ENCODE data around the gene LRRC18. TPM values are rescaled to one million over a fixed set of nuclear protein-coding genes. Genes with fewer than 3 reads are reported as not detected.

LRRC18 gene
- total and polyA plus RNA-seq, 2 donors (not counting 1 experiment from before 2014, with no cell fraction given): not detected

DNA sequence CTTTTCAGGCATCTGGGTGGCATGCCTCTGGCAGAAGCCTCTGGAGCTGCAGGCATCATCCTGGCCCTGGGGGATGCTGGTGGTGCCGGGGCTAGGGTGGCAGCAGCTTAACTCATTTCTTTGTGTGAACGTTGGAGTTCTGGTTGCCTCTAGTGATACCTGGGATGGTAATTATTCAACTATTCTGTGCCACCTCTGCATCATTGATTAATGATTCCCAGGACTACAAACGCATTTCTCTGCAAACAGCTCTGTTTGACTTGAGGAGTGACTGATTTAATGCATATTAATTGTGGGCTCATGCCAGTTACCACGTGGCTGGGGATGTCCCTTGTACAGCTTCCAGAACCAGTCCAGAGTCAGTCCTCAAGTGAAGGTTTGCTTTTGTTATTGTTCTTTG is 55.9 kb downstream of the LRRC18 start:
- peaks cover 0 to 6% (median 0%) of the 10 kb centered on the region in 3 donors for H3K9me3 ChIP-seq (ENCODE audit: control extremely low read depth in 1 of 3, control insufficient read depth in 2 of 3, insufficient read depth in 1 of 3, low read length in 2 of 3)
- Mint-ChIP-seq H3K4me1 (peaks cover 3% of the 10 kb centered on the region), H3K27ac (no peak overlapping the region), H3K27me3 (no peaks in the 10 kb centered on the region), H3K9me3 (ENCODE audit: insufficient read depth) (no peaks in the 10 kb centered on the region), H3K4me3 (no peak overlapping the region)
- H3K27ac ChIP-seq (ENCODE audit: low read length in 2 of 2): no peak overlapping the region
- H3K36me3 ChIP-seq (replicated peaks in 1 of 2; ENCODE audit: control extremely low read depth in 1 of 2, control insufficient read depth in 1 of 2, extremely low read depth in 1 of 2, insufficient read depth in 2 of 2, low read length in 1 of 2): peaks cover 1 to 84% of the 10 kb centered on the region in 2 experiments
- H4K20me1 ChIP-seq (ENCODE audit: control insufficient read depth, insufficient read depth, low read length, poor library complexity, severe bottlenecking): peaks cover 13% of the 10 kb centered on the region
- ChIA-PET POLR2A (no interaction called here), CTCF (interaction anchor here (0.9 kb wide), 1 partner anchor 227 kb away, joined by 3 read pairs; no protein-coding TSS in a partner anchor)
- no peaks in the 10 kb centered on the region for H3K27me3 ChIP-seq (replicated peaks in 1 of 4; ENCODE audit: control extremely low read depth in 1 of 4, control insufficient read depth in 3 of 4, insufficient read depth in 4 of 4, low read length in 3 of 4)
- no peak overlapping the region for H3K4me2 ChIP-seq (replicated peaks; ENCODE audit: low read depth, low read length, poor library complexity, severe bottlenecking)
- H3K4me3 ChIP-seq (ENCODE audit: control extremely low read depth in 1 of 5, extremely low read depth in 1 of 5, insufficient read depth in 1 of 5, low read depth in 2 of 5, low read length in 4 of 5): no peak overlapping the region
- no peaks in the 10 kb centered on the region for H3K4me1 ChIP-seq (ENCODE audit: control insufficient read depth in 2 of 2, insufficient read depth in 2 of 2, low read length in 2 of 2)
- TF ChIP-seq, protein P1, sequence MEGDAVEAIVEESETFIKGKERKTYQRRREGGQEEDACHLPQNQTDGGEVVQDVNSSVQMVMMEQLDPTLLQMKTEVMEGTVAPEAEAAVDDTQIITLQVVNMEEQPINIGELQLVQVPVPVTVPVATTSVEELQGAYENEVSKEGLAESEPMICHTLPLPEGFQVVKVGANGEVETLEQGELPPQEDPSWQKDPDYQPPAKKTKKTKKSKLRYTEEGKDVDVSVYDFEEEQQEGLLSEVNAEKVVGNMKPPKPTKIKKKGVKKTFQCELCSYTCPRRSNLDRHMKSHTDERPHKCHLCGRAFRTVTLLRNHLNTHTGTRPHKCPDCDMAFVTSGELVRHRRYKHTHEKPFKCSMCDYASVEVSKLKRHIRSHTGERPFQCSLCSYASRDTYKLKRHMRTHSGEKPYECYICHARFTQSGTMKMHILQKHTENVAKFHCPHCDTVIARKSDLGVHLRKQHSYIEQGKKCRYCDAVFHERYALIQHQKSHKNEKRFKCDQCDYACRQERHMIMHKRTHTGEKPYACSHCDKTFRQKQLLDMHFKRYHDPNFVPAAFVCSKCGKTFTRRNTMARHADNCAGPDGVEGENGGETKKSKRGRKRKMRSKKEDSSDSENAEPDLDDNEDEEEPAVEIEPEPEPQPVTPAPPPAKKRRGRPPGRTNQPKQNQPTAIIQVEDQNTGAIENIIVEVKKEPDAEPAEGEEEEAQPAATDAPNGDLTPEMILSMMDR (IDR thresholded peaks at IDR 0.05): no peak
- TF ChIP-seq EZH2 (IDR thresholded peaks at IDR 0.05; ENCODE audit: borderline replicate concordance, insufficient read depth, low read depth, low read length, poor library complexity, severe bottlenecking): no peak
- ATAC-seq (ENCODE audit: low read depth) (no peak), DNase-seq (no peak)
- H3K79me2 ChIP-seq (ENCODE audit: control insufficient read depth, insufficient read depth, low read length): peaks cover 15% of the 10 kb centered on the region
- H3K9ac ChIP-seq (ENCODE audit: low read length): no peak overlapping the region
- H2AFZ ChIP-seq (ENCODE audit: insufficient read depth, low read depth, low read length, poor library complexity, severe bottlenecking): no peak overlapping the region
- 60% methylated on average over 1 of the region's 4 CpGs for WGBS (ENCODE audit: insufficient coverage)
- intact Hi-C loops (cut with micrococcal nuclease): no loop called here

DNA sequence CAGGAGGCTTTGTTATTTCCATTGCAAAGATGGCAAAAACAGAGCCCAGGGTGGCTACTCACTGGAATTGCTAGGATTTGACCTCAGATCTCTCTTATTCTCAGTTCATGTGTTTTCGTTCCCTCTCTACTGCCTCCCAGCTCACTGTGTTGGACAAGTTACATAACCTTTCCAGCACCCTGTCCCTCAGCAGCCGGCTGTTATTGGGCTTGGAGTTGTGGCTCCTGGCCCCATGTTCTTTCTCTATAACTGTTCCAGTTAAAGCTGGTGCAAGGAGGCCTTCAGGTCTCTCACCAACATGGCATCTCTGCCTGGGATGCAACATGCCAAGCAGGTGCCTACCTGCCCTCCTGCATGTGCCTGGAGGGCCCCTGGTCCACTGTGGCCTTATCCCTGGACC is 56.8 kb downstream of the LRRC18 start:
- no peak overlapping the region for H3K4me3 Mint-ChIP-seq
- peaks cover 3% of the 10 kb centered on the region for H3K4me1 Mint-ChIP-seq
- Histone ChIP-seq H3K36me3 (replicated peaks in 1 of 2; ENCODE audit: control extremely low read depth in 1 of 2, control insufficient read depth in 1 of 2, extremely low read depth in 1 of 2, insufficient read depth in 2 of 2, low read length in 1 of 2) (peaks cover 1 to 87% of the 10 kb centered on the region in 2 experiments), H3K27me3 (replicated peaks in 1 of 4; ENCODE audit: control extremely low read depth in 1 of 4, control insufficient read depth in 3 of 4, insufficient read depth in 4 of 4, low read length in 3 of 4) (no peaks in the 10 kb centered on the region), H3K4me2 (replicated peaks; ENCODE audit: low read depth, low read length, poor library complexity, severe bottlenecking) (no peak overlapping the region), H2AFZ (ENCODE audit: insufficient read depth, low read depth, low read length, poor library complexity, severe bottlenecking) (no peak overlapping the region), H3K4me1 (ENCODE audit: control insufficient read depth in 2 of 2, insufficient read depth in 2 of 2, low read length in 2 of 2) (no peaks in the 10 kb centered on the region), H3K4me3 (ENCODE audit: control extremely low read depth in 1 of 5, extremely low read depth in 1 of 5, insufficient read depth in 1 of 5, low read depth in 2 of 5, low read length in 4 of 5) (no peak overlapping the region), H3K79me2 (ENCODE audit: control insufficient read depth, insufficient read depth, low read length) (peaks cover 22% of the 10 kb centered on the region), H4K20me1 (ENCODE audit: control insufficient read depth, insufficient read depth, low read length, poor library complexity, severe bottlenecking) (peaks cover 18% of the 10 kb centered on the region), H3K9ac (ENCODE audit: low read length) (no peak overlapping the region), H3K27ac (ENCODE audit: low read length in 2 of 2) (no peak overlapping the region), H3K9me3 (ENCODE audit: control extremely low read depth in 1 of 3, control insufficient read depth in 2 of 3, insufficient read depth in 1 of 3, low read length in 2 of 3) (peaks cover 0 to 6% (median 0%) of the 10 kb centered on the region in 3 donors)
- WGBS (ENCODE audit: insufficient coverage): 100% methylated on average over 2 of the region's 2 CpGs
- intact Hi-C loops (cut with micrococcal nuclease): no loop called here
- TF ChIP-seq, protein P1 (IDR thresholded peaks at IDR 0.05): no peak
- no peak for TF ChIP-seq EZH2 (IDR thresholded peaks at IDR 0.05; ENCODE audit: borderline replicate concordance, insufficient read depth, low read depth, low read length, poor library complexity, severe bottlenecking)
- peak overlapping the region; percentile 16 for H3K27ac Mint-ChIP-seq
- no peaks in the 10 kb centered on the region for H3K27me3 Mint-ChIP-seq
- ChIA-PET CTCF (no interaction called here), POLR2A (interaction anchor here (0.8 kb wide), 1 partner anchor 12 kb away, joined by 3 read pairs; no protein-coding TSS in a partner anchor)
- DNase-seq: no peak
- no peaks in the 10 kb centered on the region for H3K9me3 Mint-ChIP-seq (ENCODE audit: insufficient read depth)
- no peak for ATAC-seq (ENCODE audit: low read depth)
